ENCODE data around the gene IDI1.
A peak's percentile ranks its signal among the peaks of the same experiment; 100 is the strongest.

IDI1 gene

GRCh38 chr10:1056326-1057105 is 7.6 kb upstream of the IDI1 start, which contains the start of gene WDR37:
Gene WDR37, plus strand, starts transcription at chr10:1056385. Its CDS starts 15,771 bp downstream, at chr10:1072156.
- peaks cover 50% of the 10 kb centered on the region for H3K36me3 Mint-ChIP-seq (ENCODE audit: insufficient read depth)
- H3K9me3 Mint-ChIP-seq, result no peaks in the 10 kb centered on the region
- H3K27ac Mint-ChIP-seq, result peak within 1 kb of the TSS; percentile 97 to 98

GRCh38 chr10:1054684-1055083 is 5.8 kb upstream of the IDI1 start:
- no peak for ATAC-seq (replicated peaks)
- Mint-ChIP-seq H3K27me3 (no peaks in the 10 kb centered on the region), H3K4me1 (ENCODE audit: low read depth in 2 of 2) (peaks cover 46 to 67% of the 10 kb centered on the region in 2 donors), H3K36me3 (ENCODE audit: insufficient read depth) (peaks cover 60% of the 10 kb centered on the region), H3K27ac (peak overlapping the region in 1 of 2 donors; percentile 97), H3K9me3 (no peaks in the 10 kb centered on the region), H3K4me3 (peak overlapping the region; percentile 99)
- DNase-seq, result no peak

More at GRCh38 chr10:1056326-1057105, 7.6 kb upstream of the IDI1 start, which contains the start of gene WDR37:
- Mint-ChIP-seq H3K27me3 (no peaks in the 10 kb centered on the region), H3K4me3 (peak within 1 kb of the TSS; percentile 99), H3K4me1 (ENCODE audit: low read depth in 2 of 2) (peaks cover 57 to 86% of the 10 kb centered on the region in 2 donors)
- DNase-seq, result peak; percentile 84 to 87 (median 84)
- peak; percentile 93 for ATAC-seq (replicated peaks)

- H3K36me3 Mint-ChIP-seq (ENCODE audit: insufficient read depth), result peaks cover 62% of the 10 kb centered on the region
- peak overlapping the region in 1 of 2 donors; percentile 99 for H3K27ac Mint-ChIP-seq
- peak overlapping the region; percentile 93 to 94 for H3K4me3 Mint-ChIP-seq
- H3K27me3 Mint-ChIP-seq, result no peaks in the 10 kb centered on the region
- DNase-seq (peak; percentile 29 to 33 (median 30)), ATAC-seq (replicated peaks) (no peak)
- H3K4me1 Mint-ChIP-seq (ENCODE audit: low read depth in 2 of 2), result peaks cover 34 to 49% of the 10 kb centered on the region in 2 donors
- no peaks in the 10 kb centered on the region for H3K9me3 Mint-ChIP-seq
These were observed 1.6 kb upstream of the IDI1 start for GRCh38 chr10:1050554-1050953.

- H3K36me3 Mint-ChIP-seq (ENCODE audit: insufficient read depth), result peaks cover 64% of the 10 kb centered on the region
These were observed 1.2 kb upstream of the IDI1 start for GRCh38 chr10:1050145-1050544.

GRCh38 chr10:1049425-1049958 is 573 bp upstream of the IDI1 start:
- Mint-ChIP-seq H3K27ac (peak overlapping the region; percentile 99), H3K4me3 (peak overlapping the region; percentile 93 to 94), H3K9me3 (no peaks in the 10 kb centered on the region), H3K4me1 (ENCODE audit: low read depth in 2 of 2) (peaks cover 40 to 50% of the 10 kb centered on the region in 2 donors), H3K36me3 (ENCODE audit: insufficient read depth) (peaks cover 66% of the 10 kb centered on the region), H3K27me3 (no peaks in the 10 kb centered on the region)
- ATAC-seq (replicated peaks) (no peak), DNase-seq (no peak)

More at GRCh38 chr10:1050145-1050544, 1.2 kb upstream of the IDI1 start:
- no peak for ATAC-seq (replicated peaks)
- Mint-ChIP-seq H3K4me1 (ENCODE audit: low read depth in 2 of 2) (peaks cover 36 to 50% of the 10 kb centered on the region in 2 donors), H3K27me3 (no peaks in the 10 kb centered on the region), H3K27ac (peak overlapping the region; percentile 99), H3K9me3 (no peaks in the 10 kb centered on the region), H3K4me3 (peak overlapping the region; percentile 93 to 94)
- DNase-seq, result no peak

GRCh38 chr10:1048349-1048731 is 579 bp downstream of the IDI1 start:
- peaks cover 42 to 52% of the 10 kb centered on the region in 2 donors for H3K4me1 Mint-ChIP-seq (ENCODE audit: low read depth in 2 of 2)
- H3K27me3 Mint-ChIP-seq, result no peaks in the 10 kb centered on the region
- H3K9me3 Mint-ChIP-seq, result no peaks in the 10 kb centered on the region
- peak overlapping the region; percentile 99 for H3K27ac Mint-ChIP-seq
- peak; percentile 19 for ATAC-seq (replicated peaks)
- peaks cover 67% of the 10 kb centered on the region for H3K36me3 Mint-ChIP-seq (ENCODE audit: insufficient read depth)
- H3K4me3 Mint-ChIP-seq, result peak overlapping the region; percentile 93 to 94
- DNase-seq, result peak in 1 of 3 experiments; percentile 64

- ATAC-seq (replicated peaks) (no peak), DNase-seq (no peak)
- Mint-ChIP-seq H3K36me3 (ENCODE audit: insufficient read depth) (peaks cover 67% of the 10 kb centered on the region), H3K27ac (peak overlapping the region; percentile 99), H3K9me3 (no peaks in the 10 kb centered on the region), H3K27me3 (no peaks in the 10 kb centered on the region), H3K4me3 (peak overlapping the region; percentile 93 to 94), H3K4me1 (ENCODE audit: low read depth in 2 of 2) (peaks cover 40 to 51% of the 10 kb centered on the region in 2 donors)
These were observed 982 bp downstream of the IDI1 start for GRCh38 chr10:1047937-1048336.

GRCh38 chr10:1045415-1045814 is 3.5 kb downstream of the IDI1 start:
- ATAC-seq (replicated peaks), result no peak
- H3K4me1 Mint-ChIP-seq (ENCODE audit: low read depth in 2 of 2), result peaks cover 37 to 40% of the 10 kb centered on the region in 2 donors
- peak overlapping the region; percentile 89 to 94 for H3K27ac Mint-ChIP-seq
- no peaks in the 10 kb centered on the region for H3K9me3 Mint-ChIP-seq
- peaks cover 74% of the 10 kb centered on the region for H3K36me3 Mint-ChIP-seq (ENCODE audit: insufficient read depth)
- H3K4me3 Mint-ChIP-seq, result peak overlapping the region; percentile 74 to 85
- no peaks in the 10 kb centered on the region for H3K27me3 Mint-ChIP-seq
- DNase-seq, result no peak

- DNase-seq (no peak), ATAC-seq (replicated peaks) (no peak)
- Mint-ChIP-seq H3K4me1 (ENCODE audit: low read depth in 2 of 2) (peaks cover 39 to 43% of the 10 kb centered on the region in 2 donors), H3K36me3 (ENCODE audit: insufficient read depth) (peaks cover 75% of the 10 kb centered on the region), H3K27ac (peak overlapping the region; percentile 89 to 94), H3K9me3 (no peaks in the 10 kb centered on the region), H3K27me3 (no peaks in the 10 kb centered on the region), H3K4me3 (peak overlapping the region; percentile 74 to 85)
These were observed 4.0 kb downstream of the IDI1 start for GRCh38 chr10:1044964-1045363.

GRCh38 chr10:1044146-1044545 is 4.8 kb downstream of the IDI1 start:
- ATAC-seq (replicated peaks), result no peak
- Mint-ChIP-seq H3K27me3 (no peaks in the 10 kb centered on the region), H3K9me3 (no peaks in the 10 kb centered on the region)

GRCh38 chr10:1043532-1043995 is 5.4 kb downstream of the IDI1 start:
- peak overlapping the region; percentile 89 to 94 for H3K27ac Mint-ChIP-seq
- H3K9me3 Mint-ChIP-seq, result no peaks in the 10 kb centered on the region
- H3K4me3 Mint-ChIP-seq, result peak overlapping the region; percentile 74 to 85
- peaks cover 36 to 43% of the 10 kb centered on the region in 2 donors for H3K4me1 Mint-ChIP-seq (ENCODE audit: low read depth in 2 of 2)
- DNase-seq, result peak in 1 of 3 experiments; percentile 13
- H3K27me3 Mint-ChIP-seq, result no peaks in the 10 kb centered on the region
- H3K36me3 Mint-ChIP-seq (ENCODE audit: insufficient read depth), result peaks cover 62% of the 10 kb centered on the region
- peak; percentile 32 for ATAC-seq (replicated peaks)

More at GRCh38 chr10:1044146-1044545, 4.8 kb downstream of the IDI1 start:
- H3K27ac Mint-ChIP-seq, result peak overlapping the region; percentile 89 to 94
- DNase-seq, result no peak
- peaks cover 38 to 43% of the 10 kb centered on the region in 2 donors for H3K4me1 Mint-ChIP-seq (ENCODE audit: low read depth in 2 of 2)
- peak overlapping the region; percentile 74 to 85 for H3K4me3 Mint-ChIP-seq
- H3K36me3 Mint-ChIP-seq (ENCODE audit: insufficient read depth), result peaks cover 68% of the 10 kb centered on the region

- DNase-seq (no peak), ATAC-seq (replicated peaks) (no peak)
- no peaks in the 10 kb centered on the region for H3K9me3 Mint-ChIP-seq
- no peak overlapping the region for H3K27ac Mint-ChIP-seq
- H3K27me3 Mint-ChIP-seq, result no peaks in the 10 kb centered on the region
- H3K4me1 Mint-ChIP-seq (ENCODE audit: low read depth in 2 of 2), result peaks cover 29 to 33% of the 10 kb centered on the region in 2 donors
- peaks cover 64% of the 10 kb centered on the region for H3K36me3 Mint-ChIP-seq (ENCODE audit: insufficient read depth)
- H3K4me3 Mint-ChIP-seq, result no peak overlapping the region
These were observed 7.4 kb downstream of the IDI1 start for GRCh38 chr10:1041514-1041913.

- H3K27me3 Mint-ChIP-seq, result no peaks in the 10 kb centered on the region
- peaks cover 62% of the 10 kb centered on the region for H3K36me3 Mint-ChIP-seq (ENCODE audit: insufficient read depth)
- DNase-seq, result no peak
- no peak for ATAC-seq (replicated peaks)
- H3K4me1 Mint-ChIP-seq (ENCODE audit: low read depth in 2 of 2), result peaks cover 23 to 25% of the 10 kb centered on the region in 2 donors
- no peak overlapping the region for H3K4me3 Mint-ChIP-seq
- H3K9me3 Mint-ChIP-seq, result no peaks in the 10 kb centered on the region
- peak overlapping the region in 1 of 2 donors; percentile 11 for H3K27ac Mint-ChIP-seq
These were observed 8.8 kb downstream of the IDI1 start for GRCh38 chr10:1040133-1040532.

All from effector memory CD8-positive, alpha-beta T cell (primary cell).